NCI-H69 (cell line): Measurements from ENCODE around the gene CDC42EP2.
"Not testable (repeated sequence)": the region's sequence is repeated elsewhere in the genome, so short reads cannot be mapped to it uniquely, and the experiment has no call there.

Experiments
- DNase-seq: peaks from one replicate; lab custom pipeline; 2025; lab: John Stamatoyannopoulos, UW

The CDC42EP2 gene

GRCh38 chr11:65320386-65321075, 5.9 kb downstream of the CDC42EP2 start:
- DNase-seq: no peak

- DNase-seq: no peak
These were observed 6.4 kb downstream of the CDC42EP2 start for GRCh38 chr11:65321076-65321475.

GRCh38 chr11:65321828-65322485, 7.3 kb downstream of the CDC42EP2 start:
- no peak for DNase-seq

- DNase-seq: peak; percentile 17
These were observed 9.1 kb downstream of the CDC42EP2 start for GRCh38 chr11:65323813-65324212.

- DNase-seq: no peak
These were observed 10.8 kb downstream of the CDC42EP2 start for GRCh38 chr11:65325435-65325834.

GRCh38 chr11:65327021-65327420, 12.4 kb downstream of the CDC42EP2 start:
- DNase-seq: no peak

GRCh38 chr11:65329478-65329877, 14.8 kb downstream of the CDC42EP2 start:
- no peak for DNase-seq

GRCh38 chr11:65329944-65330403, 15.3 kb downstream of the CDC42EP2 start:
- DNase-seq: peak; percentile 95

GRCh38 chr11:65330544-65330943, 15.9 kb downstream of the CDC42EP2 start:
- no peak for DNase-seq

GRCh38 chr11:65332591-65332990, 17.9 kb downstream of the CDC42EP2 start:
- not testable (repeated sequence) for DNase-seq

GRCh38 chr11:65334696-65335295, 20.1 kb downstream of the CDC42EP2 start:
- no peak for DNase-seq

GRCh38 chr11:65338676-65339075, 24.0 kb downstream of the CDC42EP2 start:
- DNase-seq: no peak

- DNase-seq: no peak
These were observed 25.6 kb downstream of the CDC42EP2 start for GRCh38 chr11:65340226-65340625.

GRCh38 chr11:65341856-65342255, 27.2 kb downstream of the CDC42EP2 start:
- no peak for DNase-seq

- no peak for DNase-seq
These were observed 36.8 kb downstream of the CDC42EP2 start for GRCh38 chr11:65351511-65351910.

- DNase-seq: peak; percentile 27
These were observed 38.1 kb downstream of the CDC42EP2 start for GRCh38 chr11:65352783-65353182.

- DNase-seq: peak; percentile 17
These were observed 38.7 kb downstream of the CDC42EP2 start for GRCh38 chr11:65353376-65353775.

- no peak for DNase-seq
These were observed 39.2 kb downstream of the CDC42EP2 start for GRCh38 chr11:65353900-65354264.

GRCh38 chr11:65354265-65355012, 39.8 kb downstream of the CDC42EP2 start, which contains the start of gene TIGD3:
TIGD3 (plus strand) TSS chr11:65354751; CDS start chr11:65355809, 1,058 bp downstream.
- peak; percentile 99 for DNase-seq

GRCh38 chr11:65355013-65355775, 40.5 kb downstream of the CDC42EP2 start:
- peak; percentile 78 for DNase-seq

- DNase-seq: peak; percentile 78
These were observed 41.2 kb downstream of the CDC42EP2 start for GRCh38 chr11:65355776-65356393.
